Neural cell (in vitro differentiated cells): ENCODE data around the gene CTTNBP2NL. TPM values are rescaled to one million over a fixed set of nuclear protein-coding genes. Genes with fewer than 3 reads are reported as not detected.

Source experiments
- H2AFZ ChIP-seq: fragments of 200-600, 300-800 bp; sonication (generic), shearing (Covaris generic); 2 replicates; pipeline ENCODE4 v1.6.0; 2014; ENCODE audit warnings: low read depth, mild to moderate bottlenecking, antibody characterized with exemption, low read length, moderate library complexity
- H3F3A ChIP-seq: fragments of 200-600 bp; shearing (Covaris generic); 2 replicates; pipeline ENCODE4 v1.6.1; 2016; ENCODE audit warnings: mild to moderate bottlenecking, moderate library complexity, mixed read lengths, antibody characterized with exemption, low read length; ENCODE audit not compliant: insufficient read depth, poor library complexity, severe bottlenecking
- H3K27ac ChIP-seq: fragments of 200-600, 300-800 bp; sonication (generic), shearing (Covaris generic); 2 replicates; pipeline ENCODE4 v1.5.1; 2014; ENCODE audit warnings: mild to moderate bottlenecking, low read length, moderate library complexity
- H3K27me3 ChIP-seq: fragments of 300-800, 200-600 bp; sonication (generic), shearing (Covaris generic); 2 replicates; pipeline ENCODE4 v1.6.0; 2014; ENCODE audit warnings: mild to moderate bottlenecking, low read depth, low read length, moderate library complexity; ENCODE audit not compliant: insufficient read depth
- H3K36me3 ChIP-seq: fragments of 300-800, 200-600 bp; sonication (generic), shearing (Covaris generic); 2 replicates; pipeline ENCODE4 v1.5.1; 2014; ENCODE audit warnings: mild to moderate bottlenecking, antibody characterized with exemption, low read length, moderate library complexity; ENCODE audit not compliant: insufficient read depth
- H3K4me2 ChIP-seq: fragments of 300-800, 200-600 bp; sonication (generic), shearing (Covaris generic); 2 replicates; pipeline ENCODE4 v1.6.0; 2014; ENCODE audit warnings: mild to moderate bottlenecking, low read length
- H3K4me3 ChIP-seq: fragments of 300-800, 200-600 bp; sonication (generic), shearing (Covaris generic); 2 replicates; pipeline ENCODE4 v1.5.1; 2014; ENCODE audit warnings: mild to moderate bottlenecking, low read length, moderate library complexity
- H3K79me2 ChIP-seq: fragments of 200-600 bp; shearing (Covaris generic); replicated peaks from 2 replicates; pipeline ENCODE4 v1.6.0; 2014; ENCODE audit warnings: mild to moderate bottlenecking, low read length, moderate library complexity; ENCODE audit not compliant: insufficient read depth
- H3K9ac ChIP-seq: fragments of 300-800, 200-600 bp; sonication (generic), shearing (Covaris generic); 2 replicates; pipeline ENCODE4 v1.6.1; 2016; ENCODE audit warnings: mild to moderate bottlenecking, low read length, mixed read lengths
- H3K9me2 ChIP-seq: fragments of 200-600 bp; shearing (Covaris generic); 2 replicates; pipeline ENCODE4 v1.6.1; 2016; ENCODE audit warnings: mild to moderate bottlenecking, low read length, mixed read lengths; ENCODE audit not compliant: insufficient read depth
- H3K9me3 ChIP-seq: fragments of 200-600, 300-800 bp; sonication (generic), shearing (Covaris generic); 2 replicates; pipeline ENCODE4 v1.6.1; 2016; ENCODE audit warnings: mild to moderate bottlenecking, mixed run types, low read length, moderate library complexity, mixed read lengths
- H4K20me1 ChIP-seq: fragments of 200-600 bp; shearing (Covaris generic); 2 replicates; pipeline ENCODE4 v1.6.1; 2016; ENCODE audit warnings: mild to moderate bottlenecking, mixed run types; ENCODE audit not compliant: insufficient read depth
- CTCF ChIP-seq: fragments of 450-650 bp; IDR thresholded peaks from 2 replicates; pipeline ENCODE4 v1.5.1; 2014; ENCODE audit warnings: antibody characterized with exemption, mild to moderate bottlenecking, moderate library complexity; ENCODE audit not compliant: poor library complexity, severe bottlenecking
- EP300 ChIP-seq: fragments of 450-650 bp; conservative IDR thresholded peaks from 2 replicates; pipeline ENCODE4 v1.6.1; 2014; ENCODE audit warnings: antibody characterized with exemption, mild to moderate bottlenecking, moderate library complexity; ENCODE audit not compliant: poor library complexity, severe bottlenecking
- EZH2 ChIP-seq: fragments of 200-600, 300-800 bp; shearing (Covaris generic), sonication (generic); IDR thresholded peaks from 2 replicates; pipeline ENCODE4 v1.6.1; 2014; ENCODE audit warnings: antibody characterized with exemption, low read length, borderline replicate concordance, mild to moderate bottlenecking; ENCODE audit not compliant: insufficient read depth, poor library complexity, severe bottlenecking
- MXI1 ChIP-seq: fragments of 450-650 bp; conservative IDR thresholded peaks from 2 replicates; pipeline ENCODE4 v1.6.1; 2014; ENCODE audit warnings: antibody characterized with exemption, mild to moderate bottlenecking; ENCODE audit not compliant: poor library complexity, severe bottlenecking
- POLR2AphosphoS5 ChIP-seq: IDR thresholded peaks from 2 replicates; pipeline ENCODE4 v1.6.1; 2012
- RAD21 ChIP-seq: fragments of 450-650 bp; conservative IDR thresholded peaks from 2 replicates; pipeline ENCODE4 v1.6.1; 2014; ENCODE audit warnings: antibody characterized with exemption, mild to moderate bottlenecking, moderate library complexity
- SMC3 ChIP-seq: fragments of 450-650 bp; conservative IDR thresholded peaks from 2 replicates; pipeline ENCODE4 v1.6.1; 2014; ENCODE audit warnings: antibody characterized with exemption, mild to moderate bottlenecking, moderate library complexity; ENCODE audit not compliant: poor library complexity
- TAF1 ChIP-seq: IDR thresholded peaks from 2 replicates; pipeline ENCODE4 v1.6.1; 2012; ENCODE audit warnings: low read depth
- polyA plus RNA-seq: library from polyadenylated mRNA; depleted of rRNA; stranded (reverse); fragments of >200 nt; gene quantifications from 2 replicates; pipeline ENCODE4 v1.2.3, GENCODE V29; 2014
- TF ChIP-seq, protein P1 (sequence below): IDR thresholded peaks from 2 replicates; pipeline ENCODE4 v1.6.1; 2012; ENCODE audit warnings: borderline replicate concordance

CTTNBP2NL gene
- polyA plus RNA-seq, 1 donor from 2014 or later = 11.8 TPM

DNA sequence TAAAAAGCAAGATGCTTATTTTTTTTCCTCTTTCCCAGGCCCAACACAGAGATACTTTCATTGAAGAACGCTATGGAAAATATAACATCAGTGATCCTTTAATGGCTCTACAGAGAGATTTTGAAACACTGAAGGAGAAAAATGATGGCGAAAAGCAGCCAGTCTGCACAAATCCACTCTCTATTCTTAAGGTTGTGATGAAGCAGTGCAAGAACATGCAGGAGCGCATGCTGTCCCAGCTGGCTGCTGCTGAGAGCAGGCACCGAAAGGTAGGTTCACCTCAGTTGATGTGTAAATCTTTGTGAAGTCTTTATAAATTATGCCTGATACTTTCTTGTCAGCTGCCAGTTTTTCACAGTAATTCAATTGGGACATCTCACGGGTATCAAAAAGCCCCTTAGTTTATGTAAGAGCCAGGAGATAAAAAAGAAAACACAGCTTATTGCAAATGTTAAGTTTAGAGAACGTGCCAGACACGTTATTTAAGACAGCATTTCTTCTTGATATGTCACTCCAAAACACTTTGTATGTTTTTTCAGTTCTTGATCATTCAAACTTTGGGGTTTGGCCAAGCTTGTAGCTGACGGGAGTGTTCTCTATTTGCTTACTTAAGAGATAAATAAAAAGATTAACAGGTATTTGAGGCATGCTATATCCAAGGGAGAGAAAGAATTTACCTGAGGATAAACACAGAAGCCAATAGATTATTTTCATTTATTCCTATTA lies 53.1 kb downstream of the CTTNBP2NL start:
- Histone ChIP-seq H2AFZ (no peak overlapping the region), H4K20me1 (no peaks in the 10 kb centered on the region), H3K4me3 (no peak overlapping the region), H3K27ac (no peak overlapping the region), H3K36me3 (peaks cover 7% of the 10 kb centered on the region), H3K27me3 (no peaks in the 10 kb centered on the region), H3F3A (no peaks in the 10 kb centered on the region), H3K9ac (no peak overlapping the region), H3K9me3 (no peaks in the 10 kb centered on the region), H3K9me2 (no peaks in the 10 kb centered on the region), H3K79me2 (peaks cover 16% of the 10 kb centered on the region), H3K4me2 (no peak overlapping the region)
- no peak for TF ChIP-seq MXI1
- no peak for TF ChIP-seq CTCF
- TF ChIP-seq SMC3 = no peak
- TF ChIP-seq, protein P1, sequence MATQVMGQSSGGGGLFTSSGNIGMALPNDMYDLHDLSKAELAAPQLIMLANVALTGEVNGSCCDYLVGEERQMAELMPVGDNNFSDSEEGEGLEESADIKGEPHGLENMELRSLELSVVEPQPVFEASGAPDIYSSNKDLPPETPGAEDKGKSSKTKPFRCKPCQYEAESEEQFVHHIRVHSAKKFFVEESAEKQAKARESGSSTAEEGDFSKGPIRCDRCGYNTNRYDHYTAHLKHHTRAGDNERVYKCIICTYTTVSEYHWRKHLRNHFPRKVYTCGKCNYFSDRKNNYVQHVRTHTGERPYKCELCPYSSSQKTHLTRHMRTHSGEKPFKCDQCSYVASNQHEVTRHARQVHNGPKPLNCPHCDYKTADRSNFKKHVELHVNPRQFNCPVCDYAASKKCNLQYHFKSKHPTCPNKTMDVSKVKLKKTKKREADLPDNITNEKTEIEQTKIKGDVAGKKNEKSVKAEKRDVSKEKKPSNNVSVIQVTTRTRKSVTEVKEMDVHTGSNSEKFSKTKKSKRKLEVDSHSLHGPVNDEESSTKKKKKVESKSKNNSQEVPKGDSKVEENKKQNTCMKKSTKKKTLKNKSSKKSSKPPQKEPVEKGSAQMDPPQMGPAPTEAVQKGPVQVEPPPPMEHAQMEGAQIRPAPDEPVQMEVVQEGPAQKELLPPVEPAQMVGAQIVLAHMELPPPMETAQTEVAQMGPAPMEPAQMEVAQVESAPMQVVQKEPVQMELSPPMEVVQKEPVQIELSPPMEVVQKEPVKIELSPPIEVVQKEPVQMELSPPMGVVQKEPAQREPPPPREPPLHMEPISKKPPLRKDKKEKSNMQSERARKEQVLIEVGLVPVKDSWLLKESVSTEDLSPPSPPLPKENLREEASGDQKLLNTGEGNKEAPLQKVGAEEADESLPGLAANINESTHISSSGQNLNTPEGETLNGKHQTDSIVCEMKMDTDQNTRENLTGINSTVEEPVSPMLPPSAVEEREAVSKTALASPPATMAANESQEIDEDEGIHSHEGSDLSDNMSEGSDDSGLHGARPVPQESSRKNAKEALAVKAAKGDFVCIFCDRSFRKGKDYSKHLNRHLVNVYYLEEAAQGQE = no peak
- TF ChIP-seq POLR2AphosphoS5 = no peak
- TF ChIP-seq RAD21 = no peak
- no peak for TF ChIP-seq EP300
- TF ChIP-seq EZH2 = no peak
- TF ChIP-seq TAF1 = no peak

DNA sequence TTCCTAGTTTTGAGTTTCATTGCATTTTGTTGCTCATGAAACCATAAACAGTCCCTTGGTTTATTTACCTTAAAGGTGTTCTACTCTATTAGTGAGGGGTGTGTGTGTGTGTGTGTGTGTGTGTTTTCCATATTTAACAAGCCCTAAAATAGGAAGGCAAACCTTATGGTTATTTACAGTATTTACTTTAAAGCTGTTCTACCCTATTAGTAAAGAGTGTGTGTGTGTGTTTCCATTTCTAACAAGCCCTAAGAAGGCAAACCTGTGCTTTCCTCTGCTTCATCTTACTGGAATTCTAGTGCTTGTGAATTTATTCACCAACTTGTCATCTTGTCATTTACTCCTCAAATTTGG lies 53.6 kb downstream of the CTTNBP2NL start:
- no peaks in the 10 kb centered on the region for H3K27me3 ChIP-seq

More for the DNA sequence above, 53.6 kb downstream of the CTTNBP2NL start:
- peaks cover 7% of the 10 kb centered on the region for H3K36me3 ChIP-seq
- H3K9ac ChIP-seq = no peak overlapping the region
- H3K9me3 ChIP-seq = no peaks in the 10 kb centered on the region
- peaks cover 10% of the 10 kb centered on the region for H3K79me2 ChIP-seq
- H3K27ac ChIP-seq = no peak overlapping the region
- H3F3A ChIP-seq = no peaks in the 10 kb centered on the region
- no peaks in the 10 kb centered on the region for H4K20me1 ChIP-seq
- no peak for TF ChIP-seq POLR2AphosphoS5
- no peak for TF ChIP-seq CTCF
- TF ChIP-seq, protein P1 = no peak
- TF ChIP-seq EZH2 = no peak
- no peak overlapping the region for H3K4me2 ChIP-seq
- no peak overlapping the region for H2AFZ ChIP-seq
- H3K4me3 ChIP-seq = no peak overlapping the region
- H3K9me2 ChIP-seq = no peaks in the 10 kb centered on the region
